Ishikawa (cell line): Measurements from ENCODE around the gene GLMN.

Source experiments
- CEBPB ChIP-seq: IDR thresholded peaks from 2 replicates; pipeline ENCODE4 v1.6.1; 2012
- CREB1 ChIP-seq: IDR thresholded peaks from 2 replicates; pipeline ENCODE4 v1.6.1; 2012; ENCODE audit warnings: low read depth
- EGR1 ChIP-seq: IDR thresholded peaks from 2 replicates; pipeline ENCODE4 v1.6.1; 2012
- EP300 ChIP-seq: IDR thresholded peaks from 2 replicates; pipeline ENCODE4 v1.6.1; 2012; ENCODE audit warnings: borderline replicate concordance
- FOXM1 ChIP-seq: IDR thresholded peaks from 2 replicates; pipeline ENCODE4 v1.6.1; 2012; ENCODE audit warnings: low read depth, borderline replicate concordance
- MAX ChIP-seq: IDR thresholded peaks from 2 replicates; pipeline ENCODE4 v1.6.1; 2012
- NFIC ChIP-seq: IDR thresholded peaks from 2 replicates; pipeline ENCODE4 v1.6.1; 2012
- RAD21 ChIP-seq: IDR thresholded peaks from 2 replicates; pipeline ENCODE4 v1.6.1; 2012; ENCODE audit warnings: low read depth
- REST ChIP-seq: IDR thresholded peaks from 2 replicates; pipeline ENCODE4 v1.6.1; 2012; ENCODE audit warnings: low read depth, mild to moderate bottlenecking
- TAF1 ChIP-seq: IDR thresholded peaks from 2 replicates; pipeline ENCODE4 v1.6.1; 2012; ENCODE audit warnings: low read depth, mild to moderate bottlenecking
- TCF12 ChIP-seq: IDR thresholded peaks from 2 replicates; pipeline ENCODE4 v1.6.1; 2012; ENCODE audit warnings: low read depth
- TEAD4 ChIP-seq: IDR thresholded peaks from 2 replicates; pipeline ENCODE4 v1.6.1; 2012
- USF1 ChIP-seq: IDR thresholded peaks from 2 replicates; pipeline ENCODE4 v1.6.1; 2012
- YY1 ChIP-seq: IDR thresholded peaks from 2 replicates; pipeline ENCODE4 v1.6.1; 2012; ENCODE audit warnings: low read depth
- ZBTB7A ChIP-seq: IDR thresholded peaks from 2 replicates; pipeline ENCODE4 v1.6.1; 2012; ENCODE audit warnings: low read depth

The GLMN gene

GRCh38 chr1:92324784-92325183 lies 26.0 kb upstream of the GLMN start:
- no peak for TF ChIP-seq TCF12

GRCh38 chr1:92323473-92324453 lies 25.0 kb upstream of the GLMN start:
- TF ChIP-seq CEBPB, result no peak

- TF ChIP-seq CEBPB (no peak), FOXM1 (no peak), REST (no peak), TAF1 (no peak), TCF12 (no peak), EP300 (no peak), MAX (no peak), EGR1 (no peak), ZBTB7A (no peak), RAD21 (no peak), YY1 (no peak), TEAD4 (no peak), NFIC (no peak), CREB1 (no peak), USF1 (no peak)
Observed at GRCh38 chr1:92317836-92318493, 19.2 kb upstream of the GLMN start.

- no peak for TF ChIP-seq RAD21
- no peak for TF ChIP-seq TCF12
- TF ChIP-seq FOXM1, result no peak
- no peak for TF ChIP-seq YY1
- TF ChIP-seq MAX, result no peak
- TF ChIP-seq ZBTB7A, result no peak
- TF ChIP-seq TAF1, result no peak
- TF ChIP-seq EGR1, result no peak
- TF ChIP-seq EP300, result no peak
- TF ChIP-seq NFIC, result no peak
Observed at GRCh38 chr1:92315766-92316599, 17.2 kb upstream of the GLMN start.

- TF ChIP-seq ZBTB7A, result no peak
- TF ChIP-seq NFIC, result no peak
- no peak for TF ChIP-seq REST
- TF ChIP-seq EGR1, result no peak
- no peak for TF ChIP-seq TEAD4
- no peak for TF ChIP-seq TAF1
- no peak for TF ChIP-seq EP300
- TF ChIP-seq RAD21, result no peak
- no peak for TF ChIP-seq CREB1
- no peak for TF ChIP-seq CEBPB
- no peak for TF ChIP-seq TCF12
- no peak for TF ChIP-seq FOXM1
- no peak for TF ChIP-seq MAX
- no peak for TF ChIP-seq YY1
- no peak for TF ChIP-seq USF1
Observed at GRCh38 chr1:92314024-92314423, 15.2 kb upstream of the GLMN start.
